Mammary epithelial cell (primary cell): ENCODE data around the gene DHX34.
"Not testable (repeated sequence)": the region's sequence is repeated elsewhere in the genome, so short reads cannot be mapped to it uniquely, and the experiment has no call there.

Experiments used
- CTCF ChIP-seq, 2 donors: IDR thresholded peaks in 1 of 2; conservative IDR thresholded peaks in 1 of 2; 2 replicates each; pipeline ENCODE4 v1.5.1; 2011 to 2012; ENCODE audit warnings: inconsistent platforms in 2 of 2, low read length in 2 of 2, mild to moderate bottlenecking in 2 of 2, control low read depth in 1 of 2, low read depth in 1 of 2; ENCODE audit not compliant: insufficient read depth in 1 of 2; ENCODE audit errors: extremely low read depth in 1 of 2
- EZH2 ChIP-seq: IDR thresholded peaks from 2 replicates; pipeline ENCODE4 v1.6.1; 2012; ENCODE audit warnings: low read length, inconsistent platforms, borderline replicate concordance

DNA sequence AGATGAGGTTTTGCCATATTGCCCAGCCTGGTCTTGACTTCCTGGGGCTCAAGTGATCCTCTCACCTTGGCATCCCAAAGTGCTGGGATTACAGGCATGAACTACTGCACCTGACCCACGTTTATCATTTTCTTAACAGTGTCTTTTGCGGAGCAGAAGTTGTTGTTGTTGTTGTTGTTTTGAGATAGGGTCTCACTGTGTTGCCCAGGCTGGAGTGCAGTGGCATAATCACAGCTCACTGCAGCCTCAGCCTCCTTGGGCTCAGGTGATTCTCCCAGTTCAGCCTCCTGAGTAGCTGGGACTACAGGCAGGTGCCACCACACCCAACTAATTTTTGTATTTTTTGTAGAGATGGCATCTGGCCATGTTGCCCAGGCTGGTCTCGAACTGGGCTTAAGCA lies 38.5 kb downstream of the DHX34 start:
- not testable (repeated sequence) for TF ChIP-seq CTCF (conservative IDR thresholded peaks at IDR 0.05 in 1 of 2, IDR thresholded peaks at IDR 0.05 in 1 of 2; ENCODE audit: extremely low read depth in 1 of 2, insufficient read depth in 1 of 2, low read depth in 1 of 2, low read length in 2 of 2); EZH2
